Lower leg skin (tissue), 3 donors: ENCODE data around the gene HYAL1.

ENCODE experiments used
- POLR2A ChIP-seq, 2 donors: fragments of 450-650 bp; IDR thresholded peaks; one replicate each; pipeline ENCODE4 v1.6.1; 2016 to 2017; ENCODE audit warnings: antibody characterized with exemption in 2 of 2, mild to moderate bottlenecking in 1 of 2, moderate library complexity in 1 of 2
- TF ChIP-seq, protein P1 (sequence below), 3 donors: fragments of 450-650 bp; IDR thresholded peaks; one replicate each; pipeline ENCODE4 v1.5.1; 2016; ENCODE audit warnings: antibody characterized with exemption in 3 of 3, mild to moderate bottlenecking in 3 of 3, moderate library complexity in 2 of 3

- TF ChIP-seq, protein P1, sequence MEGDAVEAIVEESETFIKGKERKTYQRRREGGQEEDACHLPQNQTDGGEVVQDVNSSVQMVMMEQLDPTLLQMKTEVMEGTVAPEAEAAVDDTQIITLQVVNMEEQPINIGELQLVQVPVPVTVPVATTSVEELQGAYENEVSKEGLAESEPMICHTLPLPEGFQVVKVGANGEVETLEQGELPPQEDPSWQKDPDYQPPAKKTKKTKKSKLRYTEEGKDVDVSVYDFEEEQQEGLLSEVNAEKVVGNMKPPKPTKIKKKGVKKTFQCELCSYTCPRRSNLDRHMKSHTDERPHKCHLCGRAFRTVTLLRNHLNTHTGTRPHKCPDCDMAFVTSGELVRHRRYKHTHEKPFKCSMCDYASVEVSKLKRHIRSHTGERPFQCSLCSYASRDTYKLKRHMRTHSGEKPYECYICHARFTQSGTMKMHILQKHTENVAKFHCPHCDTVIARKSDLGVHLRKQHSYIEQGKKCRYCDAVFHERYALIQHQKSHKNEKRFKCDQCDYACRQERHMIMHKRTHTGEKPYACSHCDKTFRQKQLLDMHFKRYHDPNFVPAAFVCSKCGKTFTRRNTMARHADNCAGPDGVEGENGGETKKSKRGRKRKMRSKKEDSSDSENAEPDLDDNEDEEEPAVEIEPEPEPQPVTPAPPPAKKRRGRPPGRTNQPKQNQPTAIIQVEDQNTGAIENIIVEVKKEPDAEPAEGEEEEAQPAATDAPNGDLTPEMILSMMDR (IDR thresholded peaks at IDR 0.05) = no peak
- no peak for TF ChIP-seq POLR2A (IDR thresholded peaks at IDR 0.05)
These were observed at the start of gene HYAL1 for GRCh38 chr3:50303013-50303815.
